HG03571 (cell line): ENCODE measurements around the gene NELL1.

Source experiments
- ATAC-seq: cut with Tn5 transposase; IDR thresholded peaks from one replicate; pipeline ENCODE4 v1.9.1; 2021; ENCODE audit not compliant: unreplicated experiment

The NELL1 gene

DNA sequence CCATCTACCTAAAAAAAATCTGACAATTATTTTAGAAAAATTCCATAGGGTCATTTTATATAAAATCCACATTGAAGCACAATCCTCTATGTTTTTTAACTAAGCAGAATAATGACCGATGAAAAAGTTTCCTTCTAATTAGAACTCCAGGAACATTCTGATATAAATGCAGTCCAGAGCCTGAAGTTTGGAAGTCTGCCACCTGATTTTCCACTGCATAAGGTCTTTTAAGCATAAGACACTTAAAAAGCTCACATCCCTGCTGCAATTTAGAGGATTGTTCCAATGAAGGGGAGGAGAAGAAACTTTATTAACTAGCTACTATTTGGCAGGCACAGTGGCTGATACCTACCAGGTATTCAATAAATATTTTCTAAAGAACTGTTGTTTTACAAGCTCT is 953.2 kb downstream of the NELL1 start:
- no peak for ATAC-seq

DNA sequence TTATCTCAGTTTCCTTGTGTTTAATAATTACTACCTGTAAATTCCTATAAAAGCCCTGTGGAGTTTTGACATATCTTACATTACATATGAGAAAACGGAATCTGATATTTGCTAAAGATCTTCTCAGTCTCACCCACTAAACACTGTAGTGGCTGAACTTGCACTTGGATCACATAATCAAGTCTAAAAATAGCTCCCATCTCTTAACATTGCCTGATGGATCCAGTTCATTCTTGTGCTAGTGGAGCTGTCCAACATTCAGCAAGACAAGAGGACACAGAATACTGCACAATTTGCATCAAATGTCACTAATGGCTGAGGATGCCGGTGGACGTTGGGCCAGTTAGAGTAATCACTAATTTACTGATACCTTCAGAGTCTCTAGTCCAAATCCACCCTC is 953.6 kb downstream of the NELL1 start:
- ATAC-seq, result no peak
